HepG2 (cell line): ENCODE results near the gene TMEM187. TPM values are rescaled to one million over a fixed set of nuclear protein-coding genes. Genes with fewer than 3 reads are reported as not detected.

Experiments
- ATAC-seq: fragments of 200-7000 bp; cut with Tn5 transposase; 3 replicates; pipeline ENCODE4 v1.9.1; 2020; ENCODE audit warnings: mild to moderate bottlenecking, moderate library complexity
- BruUV-seq: library from RNA; stranded (reverse); fragments of 400-500 nt; replicated peaks from 2 replicates; lab custom pipeline; 2021; lab: Mats Ljungman, UMichigan
- CTCF ChIA-PET: fragments of 300-600 bp; formaldehyde crosslinking; extraction: SDS; loops from one replicate; lab custom pipeline; 2021; ENCODE audit warnings: low total read pairs, inconsistent platforms, low intra/inter-chr PET ratio; lab: Yijun Ruan, JAX
- POLR2A ChIA-PET: fragments of 350-600 bp; sonication (Branson Sonifier 250); formaldehyde crosslinking; loops from one replicate; lab custom pipeline; 2020; ENCODE audit warnings: antibody characterized with exemption, inconsistent platforms; lab: Yijun Ruan, JAX
- DNase-seq: peaks from one replicate; pipeline ENCODE4 v3.0.0-alpha.2; 2015; ENCODE audit warnings: low spot score
- FAIRE-seq: peaks from 3 replicates; lab custom pipeline; 2011; peaks lifted over from hg19 to GRCh38; lab: Jason Lieb, UNC
- H2AFZ ChIP-seq: one replicate; pipeline ENCODE4 v1.6.1; 2011; ENCODE audit warnings: low read length, inconsistent platforms
- H3K27ac ChIP-seq: fragments of 300-600 bp; 3 replicates; pipeline ENCODE4 v1.8.0; 2011; ENCODE audit warnings: mixed run types, mild to moderate bottlenecking, mixed read lengths, low read length, inconsistent platforms; ENCODE audit not compliant: insufficient read depth; ENCODE audit errors: extremely low read length
- H3K27me3 ChIP-seq, 2 experiments: fragments of 200-600 bp in 1 of 2; 2 replicates in 1 of 2; 3 replicates in 1 of 2; pipeline versions ENCODE4 v1.6.0 to v1.8.0; 2011; ENCODE audit warnings: low read length in 2 of 2, mild to moderate bottlenecking in 2 of 2, moderate library complexity in 2 of 2, inconsistent platforms in 1 of 2; ENCODE audit not compliant: insufficient read depth in 2 of 2, control insufficient read depth in 1 of 2
- H3K36me3 ChIP-seq, 2 experiments: fragments of 200-600 bp in 1 of 2; replicated peaks in 1 of 2; 2 replicates in 1 of 2; 3 replicates in 1 of 2; pipeline versions ENCODE4 v1.5.1 to v1.8.0; 2011; ENCODE audit warnings: low read length in 2 of 2, inconsistent platforms in 1 of 2; ENCODE audit not compliant: insufficient read depth in 2 of 2, control insufficient read depth in 1 of 2
- H3K4me1 ChIP-seq: 2 replicates; pipeline ENCODE4 v1.5.1; 2012; ENCODE audit warnings: low read length, inconsistent platforms; ENCODE audit not compliant: insufficient read depth
- H3K4me2 ChIP-seq: 2 replicates; pipeline ENCODE4 v1.6.0; 2011; ENCODE audit warnings: low read depth, low read length, inconsistent platforms
- H3K4me3 ChIP-seq, 3 experiments: fragments of 200-600 bp in 1 of 3; sonication (generic), shearing (Covaris generic) in 1 of 3; replicated peaks in 1 of 3; 2 replicates each; pipeline ENCODE4 v1.5.1; 2011 to 2016; ENCODE audit warnings: low read length in 3 of 3, inconsistent platforms in 2 of 3, low read depth in 2 of 3, mild to moderate bottlenecking in 2 of 3, control low read depth in 1 of 3, mixed read lengths in 1 of 3; ENCODE audit not compliant: insufficient read depth in 1 of 3
- H3K79me2 ChIP-seq: one replicate; pipeline ENCODE4 v1.6.1; 2011; ENCODE audit warnings: low read length, inconsistent platforms; ENCODE audit not compliant: insufficient read depth
- H3K9ac ChIP-seq: 2 replicates; pipeline ENCODE4 v1.6.0; 2011; ENCODE audit warnings: mild to moderate bottlenecking, low read depth, low read length, inconsistent platforms; ENCODE audit not compliant: insufficient read depth
- H3K9me3 ChIP-seq: 2 replicates; pipeline ENCODE4 v1.5.1; 2012; ENCODE audit warnings: mild to moderate bottlenecking, low read length
- H4K20me1 ChIP-seq: 2 replicates; pipeline ENCODE4 v1.6.0; 2011; ENCODE audit warnings: inconsistent platforms, mild to moderate bottlenecking, low read length, moderate library complexity; ENCODE audit not compliant: insufficient read depth
- ARNT2 ChIP-seq: sonication (generic); formaldehyde crosslinking; IDR thresholded peaks from 2 replicates; pipeline ENCODE4 v1.8.0; 2022; ENCODE audit warnings: mild to moderate bottlenecking, low read depth, missing genetic modification reagents, moderate library complexity
- FIP1L1 ChIP-seq: fragments of 200-400 bp; formaldehyde crosslinking; IDR thresholded peaks from 2 replicates; pipeline ENCODE4 v1.6.1; 2018; ENCODE audit warnings: low read depth, mild to moderate bottlenecking, low read length, moderate library complexity, borderline replicate concordance; ENCODE audit not compliant: insufficient read depth
- HMG20B ChIP-seq: conservative IDR thresholded peaks from 2 replicates; pipeline ENCODE4 v1.6.1; 2016; ENCODE audit warnings: missing genetic modification reagents, missing compliant biosample characterization
- KDM2A ChIP-seq: sonication (generic); formaldehyde crosslinking; IDR thresholded peaks from 2 replicates; pipeline ENCODE4 v1.4.0; 2020; ENCODE audit warnings: low read depth, missing genetic modification reagents, borderline replicate concordance
- MLLT10 ChIP-seq: sonication (generic); formaldehyde crosslinking; IDR thresholded peaks from 2 replicates; pipeline ENCODE4 v1.4.0; 2020; ENCODE audit warnings: missing genetic modification reagents
- NAIF1 ChIP-seq: sonication (generic); formaldehyde crosslinking; IDR thresholded peaks from 2 replicates; pipeline ENCODE4 v1.5.0; 2020; ENCODE audit warnings: mild to moderate bottlenecking, missing genetic modification reagents, borderline replicate concordance
- NR2C2 ChIP-seq: sonication (generic); formaldehyde crosslinking; IDR thresholded peaks from 2 replicates; pipeline ENCODE4 v1.4.0; 2020; ENCODE audit warnings: missing genetic modification reagents, mild to moderate bottlenecking, moderate library complexity, borderline replicate concordance
- SALL1 ChIP-seq: sonication (generic); formaldehyde crosslinking; IDR thresholded peaks from 2 replicates; pipeline ENCODE4 v1.8.0; 2022; ENCODE audit warnings: mild to moderate bottlenecking, missing genetic modification reagents
- STAT5B ChIP-seq: sonication (generic); formaldehyde crosslinking; IDR thresholded peaks from 2 replicates; pipeline ENCODE4 v1.4.0; 2020; ENCODE audit warnings: missing genetic modification reagents
- ZNF567 ChIP-seq: sonication (generic); formaldehyde crosslinking; IDR thresholded peaks from 2 replicates; pipeline ENCODE4 v1.8.1; 2023; ENCODE audit warnings: mild to moderate bottlenecking, missing genetic modification reagents, borderline replicate concordance
- ZNF891 ChIP-seq: sonication (generic); formaldehyde crosslinking; IDR thresholded peaks from 2 replicates; pipeline ENCODE4 v1.5.0; 2020; ENCODE audit warnings: mild to moderate bottlenecking, missing genetic modification reagents
- WGBS: methylation state at CpG from one replicate; pipeline ENCODE4 v1.1.6; 2017; ENCODE audit warnings: low lambda C conversion rate; 5-methylcytosine and 5-hydroxymethylcytosine counted together
- in situ Hi-C: cut with HindIII; loops from 2 replicates; pipeline ENCODE4 v1.10.0; 2017; ENCODE audit warnings: low pct_unique_long_range_greater_than_20kb; ENCODE audit not compliant: extremely low pct_ligation_motif_present
- intact Hi-C: fragments of 100-400 bp; cut with micrococcal nuclease; formaldehyde crosslinking; loops from one replicate; pipeline ENCODE4 v1.10.0; 2022; ENCODE audit not compliant: unreplicated experiment
- polyA plus RNA-seq, 8 experiments: library from polyadenylated mRNA; depleted of rRNA in 3 of 8; stranded (reverse) in 7 of 8; unstranded in 1 of 8; fragments of >200 nt; fragmentation: Illumina TruSeq in 4 of 8; extraction: Trizol in 4 of 8; gene quantifications; 2 replicates each; pipeline versions ENCODE4 v1.2.1 to v1.2.3, GENCODE V29; 2011 to 2016; ENCODE audit warnings: low read depth in 4 of 8, missing spikeins in 1 of 8, mixed read lengths in 1 of 8; ENCODE audit not compliant: insufficient read depth in 1 of 8
- total RNA-seq, 5 experiments: library from RNA; depleted of rRNA; stranded (reverse); fragments of >200 nt; fragmentation: Illumina TruSeq; extraction: Trizol; gene quantifications; 2 replicates each; pipeline ENCODE4 v1.2.3, GENCODE V29; 2016; ENCODE audit warnings: low read depth in 1 of 5
- TF ChIP-seq, protein P1 (sequence below): sonication (generic); formaldehyde crosslinking; IDR thresholded peaks from 2 replicates; pipeline ENCODE4 v1.8.1; 2023; ENCODE audit warnings: missing genetic modification reagents, mild to moderate bottlenecking, borderline replicate concordance
- TF ChIP-seq, protein P2 (sequence below), 2 experiments: sonication (generic) in 1 of 2; formaldehyde crosslinking in 1 of 2; IDR thresholded peaks; 2 replicates each; pipeline versions ENCODE4 v1.6.1 to v1.9.0; 2014 to 2022; ENCODE audit warnings: antibody characterized with exemption in 1 of 2, borderline replicate concordance in 1 of 2, inconsistent platforms in 1 of 2, low read depth in 1 of 2, missing genetic modification reagents in 1 of 2
- TF ChIP-seq, protein P3 (sequence below): sonication (generic); formaldehyde crosslinking; IDR thresholded peaks from 2 replicates; pipeline ENCODE4 v1.4.0; 2020; ENCODE audit warnings: mild to moderate bottlenecking, missing genetic modification reagents

Gene TMEM187
- total and polyA plus RNA-seq, 2 of the 13 experiments (the other 11 are each of a cell fraction or from before 2014, with no cell fraction given) = 2.2 to 6.2 TPM

- TSS peak; percentile 50 for BruUV-seq
- H3K27ac ChIP-seq = peak overlapping the region; percentile 40
- FAIRE-seq = no peak
- peak overlapping the region; percentile 67 to 81 (median 80) for H3K4me3 ChIP-seq
- H3K9ac ChIP-seq = peak overlapping the region; percentile 78
- no peaks in the 10 kb centered on the region for H4K20me1 ChIP-seq
- DNase-seq = no peak
- no peaks in the 10 kb centered on the region for H3K27me3 ChIP-seq
- CTCF ChIA-PET = no interaction called here
- in situ Hi-C loops (no loop called here), intact Hi-C loops (no loop called here)
- H3K79me2 ChIP-seq = peaks cover 9% of the 10 kb centered on the region
- no peaks in the 10 kb centered on the region for H3K9me3 ChIP-seq
- no peak overlapping the region for H2AFZ ChIP-seq
- POLR2A ChIA-PET = interaction anchor here (1.2 to 2.6 kb wide), 5 partner anchors 8 to 207 kb away, joined by 4 to 20 read pairs (median 5); partner anchors contain the start of genes ARHGAP4 and RENBP
- peaks cover 1 to 8% of the 10 kb centered on the region in 2 experiments; a peak in 1 of 5 replicates for H3K36me3 ChIP-seq
- no CpG with 5 or more reads among the region's 33 CpGs for WGBS
- no peak; the same call in 2 of the 3 replicates for ATAC-seq
- peak overlapping the region; percentile 76 for H3K4me2 ChIP-seq
- peaks cover 13% of the 10 kb centered on the region for H3K4me1 ChIP-seq
- no peak for TF ChIP-seq STAT5B (CRISPR knock-in tag)
- no peak for TF ChIP-seq MLLT10 (CRISPR knock-in tag)
- no peak for TF ChIP-seq ZNF891 (CRISPR knock-in tag)
- TF ChIP-seq, protein P1, sequence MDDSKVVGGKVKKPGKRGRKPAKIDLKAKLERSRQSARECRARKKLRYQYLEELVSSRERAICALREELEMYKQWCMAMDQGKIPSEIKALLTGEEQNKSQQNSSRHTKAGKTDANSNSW (CRISPR knock-in tag) = no peak
- TF ChIP-seq ZNF567 (CRISPR knock-in tag) = no peak
- 0 out of 2 replicates have a peak, but pooled peaks have one; percentile 16 for TF ChIP-seq ARNT2
- TF ChIP-seq KDM2A (CRISPR knock-in tag) = peak; percentile 37; the same call in 1 of the 2 replicates
- TF ChIP-seq, protein P2, sequence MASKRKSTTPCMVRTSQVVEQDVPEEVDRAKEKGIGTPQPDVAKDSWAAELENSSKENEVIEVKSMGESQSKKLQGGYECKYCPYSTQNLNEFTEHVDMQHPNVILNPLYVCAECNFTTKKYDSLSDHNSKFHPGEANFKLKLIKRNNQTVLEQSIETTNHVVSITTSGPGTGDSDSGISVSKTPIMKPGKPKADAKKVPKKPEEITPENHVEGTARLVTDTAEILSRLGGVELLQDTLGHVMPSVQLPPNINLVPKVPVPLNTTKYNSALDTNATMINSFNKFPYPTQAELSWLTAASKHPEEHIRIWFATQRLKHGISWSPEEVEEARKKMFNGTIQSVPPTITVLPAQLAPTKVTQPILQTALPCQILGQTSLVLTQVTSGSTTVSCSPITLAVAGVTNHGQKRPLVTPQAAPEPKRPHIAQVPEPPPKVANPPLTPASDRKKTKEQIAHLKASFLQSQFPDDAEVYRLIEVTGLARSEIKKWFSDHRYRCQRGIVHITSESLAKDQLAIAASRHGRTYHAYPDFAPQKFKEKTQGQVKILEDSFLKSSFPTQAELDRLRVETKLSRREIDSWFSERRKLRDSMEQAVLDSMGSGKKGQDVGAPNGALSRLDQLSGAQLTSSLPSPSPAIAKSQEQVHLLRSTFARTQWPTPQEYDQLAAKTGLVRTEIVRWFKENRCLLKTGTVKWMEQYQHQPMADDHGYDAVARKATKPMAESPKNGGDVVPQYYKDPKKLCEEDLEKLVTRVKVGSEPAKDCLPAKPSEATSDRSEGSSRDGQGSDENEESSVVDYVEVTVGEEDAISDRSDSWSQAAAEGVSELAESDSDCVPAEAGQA (IDR thresholded peaks at IDR 0.05; ENCODE audit: low read depth) = no peak
- TF ChIP-seq, protein P2 (CRISPR knock-in tag; IDR thresholded peaks at IDR 0.05; ENCODE audit: borderline replicate concordance) = no peak
- TF ChIP-seq NR2C2 (CRISPR knock-in tag) = no peak
- no peak for TF ChIP-seq SALL1 (CRISPR knock-in tag)
- TF ChIP-seq HMG20B (CRISPR knock-in tag) = no peak
- no peak for TF ChIP-seq NAIF1 (CRISPR knock-in tag)
- no peak for TF ChIP-seq FIP1L1
- TF ChIP-seq, protein P3, sequence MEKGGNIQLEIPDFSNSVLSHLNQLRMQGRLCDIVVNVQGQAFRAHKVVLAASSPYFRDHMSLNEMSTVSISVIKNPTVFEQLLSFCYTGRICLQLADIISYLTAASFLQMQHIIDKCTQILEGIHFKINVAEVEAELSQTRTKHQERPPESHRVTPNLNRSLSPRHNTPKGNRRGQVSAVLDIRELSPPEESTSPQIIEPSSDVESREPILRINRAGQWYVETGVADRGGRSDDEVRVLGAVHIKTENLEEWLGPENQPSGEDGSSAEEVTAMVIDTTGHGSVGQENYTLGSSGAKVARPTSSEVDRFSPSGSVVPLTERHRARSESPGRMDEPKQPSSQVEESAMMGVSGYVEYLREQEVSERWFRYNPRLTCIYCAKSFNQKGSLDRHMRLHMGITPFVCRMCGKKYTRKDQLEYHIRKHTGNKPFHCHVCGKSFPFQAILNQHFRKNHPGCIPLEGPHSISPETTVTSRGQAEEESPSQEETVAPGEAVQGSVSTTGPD (CRISPR knock-in tag) = no peak
Measured at GRCh38 chrX:153934148-153934761, 38.3 kb upstream of the TMEM187 start.
